DMS114 treated with DMSO at 0.1 percent for 48 hours (cell line): ENCODE results near the gene NLRC5.
A peak's percentile ranks its signal among the peaks of the same experiment; 100 is the strongest.
"Not testable (repeated sequence)": the region's sequence is repeated elsewhere in the genome, so short reads cannot be mapped to it uniquely, and the experiment has no call there.

Experiments
- DNase-seq: peaks from one replicate; lab custom pipeline; 2025; ENCODE audit not compliant: unreplicated experiment; lab: John Stamatoyannopoulos, UW

The NLRC5 gene

DNA sequence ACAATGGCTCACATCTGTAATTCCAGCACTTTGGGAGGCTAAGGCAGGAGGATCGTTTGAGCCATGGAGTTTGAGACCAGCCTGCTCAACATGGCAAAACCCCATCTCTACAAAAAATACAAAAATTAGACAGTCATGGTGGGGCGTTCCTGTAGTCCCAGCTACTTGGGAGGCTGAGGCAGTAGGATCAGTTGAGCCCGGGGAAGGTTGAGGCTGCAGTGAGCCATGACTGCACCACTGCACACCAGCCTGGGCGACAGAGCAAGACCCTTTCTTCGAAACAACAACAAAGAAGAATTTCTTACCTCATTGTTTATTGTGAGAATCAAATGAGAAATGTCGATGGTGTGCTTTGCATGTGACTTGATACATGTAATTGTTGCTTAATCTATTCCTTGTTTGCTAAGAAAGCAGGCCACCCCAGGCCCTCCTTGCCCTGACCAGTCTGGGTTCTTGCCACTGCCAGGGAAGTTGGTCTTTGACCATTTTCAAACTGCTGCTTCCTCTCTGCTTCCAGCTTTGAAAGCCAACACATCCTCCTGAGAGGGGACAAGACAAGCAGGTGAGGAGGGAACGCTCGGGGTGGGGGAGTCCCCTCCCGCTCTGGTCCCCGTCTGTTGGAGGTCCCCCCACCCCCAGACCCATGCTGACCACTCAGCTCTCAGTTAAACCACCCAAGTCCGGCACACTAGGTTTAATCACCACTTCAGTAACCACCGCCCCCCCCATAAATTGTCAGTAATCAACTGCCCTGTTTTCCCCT, 55.8 kb downstream of the NLRC5 start:
- DNase-seq: no peak

- DNase-seq: peak; percentile 48
Measured at GRCh38 chr16:57045694-57046381, 56.5 kb downstream of the NLRC5 start.

DNA sequence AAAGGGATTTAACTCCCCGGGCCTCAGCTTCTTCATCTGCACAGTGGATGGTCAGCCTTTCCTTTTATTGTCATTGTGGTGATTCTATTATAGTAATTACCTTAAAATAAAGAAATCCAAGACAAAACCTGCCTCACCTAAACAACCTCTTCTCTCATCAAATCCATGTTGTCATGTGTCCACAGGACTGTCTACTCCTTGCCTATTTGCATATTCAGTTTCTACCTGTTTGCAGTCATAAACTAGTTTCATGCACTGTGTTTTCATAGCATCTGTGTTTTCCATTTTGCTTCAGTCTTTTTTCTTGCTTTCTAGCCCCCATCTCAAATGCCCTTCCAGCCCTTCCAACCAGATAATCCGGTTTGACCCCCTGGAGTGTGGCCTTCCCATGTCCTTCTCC, 58.7 kb downstream of the NLRC5 start:
- no peak for DNase-seq

DNA sequence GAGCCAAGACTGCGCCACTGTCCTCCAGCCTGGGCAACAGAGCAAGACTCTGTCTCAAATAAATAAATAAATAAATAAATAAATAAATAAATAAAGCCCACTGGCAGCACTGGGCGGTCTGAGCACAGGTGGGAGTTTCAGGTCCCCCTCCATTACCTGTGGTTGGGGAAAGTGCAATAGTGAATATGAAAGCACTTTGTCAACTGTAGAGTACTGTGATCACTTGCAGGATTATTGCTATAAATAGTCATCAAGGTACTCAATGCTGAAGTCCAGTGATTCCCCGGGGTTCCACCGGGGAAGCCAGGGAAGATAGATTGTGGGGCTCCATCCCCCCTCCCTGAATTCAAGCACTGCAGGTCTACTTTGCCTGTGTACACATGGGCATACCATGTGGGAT, 60.3 kb downstream of the NLRC5 start:
- DNase-seq: no peak

GRCh38 chr16:57051696-57052228, 62.4 kb downstream of the NLRC5 start:
- no peak for DNase-seq

GRCh38 chr16:57053206-57053605, 63.8 kb downstream of the NLRC5 start:
- DNase-seq: no peak

DNA sequence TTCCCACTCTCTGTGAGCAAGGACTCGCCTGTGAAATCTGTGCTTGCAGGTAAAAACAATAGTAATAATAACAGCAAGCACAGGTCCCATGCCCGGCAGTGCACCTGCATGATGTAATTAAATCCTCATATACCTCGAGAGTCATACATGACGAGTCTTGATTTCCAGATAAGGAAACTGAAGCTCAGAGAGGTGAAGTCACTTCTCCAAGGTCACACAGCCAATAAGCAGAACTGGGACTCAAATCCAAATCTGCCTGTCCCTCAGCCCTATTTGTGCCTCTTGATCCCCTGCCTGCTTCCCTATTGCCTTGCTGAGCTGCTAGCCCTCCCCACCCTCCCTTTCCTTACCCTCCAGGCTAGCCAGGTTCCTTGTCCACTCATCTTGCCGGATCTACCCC, 65.0 kb downstream of the NLRC5 start:
- no peak for DNase-seq

GRCh38 chr16:57054771-57055170, 65.4 kb downstream of the NLRC5 start:
- no peak for DNase-seq

DNA sequence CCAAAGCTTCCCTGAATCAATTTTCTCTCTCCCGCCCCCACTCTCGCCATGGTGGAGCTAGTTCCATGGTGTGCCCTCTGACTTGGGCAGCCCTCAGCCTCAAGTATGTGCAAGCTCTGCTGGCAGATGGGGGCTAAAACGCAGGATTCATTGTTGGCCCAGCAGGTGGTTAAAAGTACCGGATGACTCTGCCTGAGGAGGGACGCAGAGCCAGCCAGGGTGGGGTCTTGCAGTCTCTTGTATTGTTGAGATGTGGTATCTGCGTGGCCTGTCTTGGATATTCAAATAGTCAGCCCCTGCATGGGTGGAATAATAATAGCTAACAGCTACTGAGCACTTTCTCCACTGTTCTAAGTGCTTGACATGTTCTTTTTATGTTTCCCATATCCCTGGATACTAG, 66.3 kb downstream of the NLRC5 start:
- DNase-seq: no peak

GRCh38 chr16:57058291-57058861, 69.0 kb downstream of the NLRC5 start:
- no peak for DNase-seq

GRCh38 chr16:57060323-57061083, 71.1 kb downstream of the NLRC5 start:
- no peak for DNase-seq

- DNase-seq: no peak
Measured at GRCh38 chr16:57061084-57061905, 71.9 kb downstream of the NLRC5 start.

DNA sequence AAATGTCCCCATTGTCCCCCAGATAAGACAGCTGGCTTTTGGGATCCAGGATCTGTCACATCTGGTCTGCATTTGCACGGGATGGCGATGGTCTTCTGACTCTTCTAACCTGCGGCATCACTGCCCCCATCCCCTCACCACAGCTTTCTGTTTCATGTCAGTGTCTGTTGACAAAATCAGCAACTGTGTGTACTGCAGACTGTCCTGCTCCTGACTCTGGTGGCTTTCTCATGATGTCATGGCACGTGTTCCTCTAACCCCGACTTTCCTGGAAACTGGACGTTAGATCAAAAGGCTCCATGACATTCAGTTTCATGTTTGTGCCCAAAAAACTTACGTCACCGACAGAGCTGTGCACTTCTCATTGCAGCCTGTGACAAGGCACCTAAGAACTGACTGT, 73.0 kb downstream of the NLRC5 start:
- DNase-seq: no peak

- DNase-seq: not testable (repeated sequence)
Measured at GRCh38 chr16:57063189-57063588, 73.8 kb downstream of the NLRC5 start.

DNA sequence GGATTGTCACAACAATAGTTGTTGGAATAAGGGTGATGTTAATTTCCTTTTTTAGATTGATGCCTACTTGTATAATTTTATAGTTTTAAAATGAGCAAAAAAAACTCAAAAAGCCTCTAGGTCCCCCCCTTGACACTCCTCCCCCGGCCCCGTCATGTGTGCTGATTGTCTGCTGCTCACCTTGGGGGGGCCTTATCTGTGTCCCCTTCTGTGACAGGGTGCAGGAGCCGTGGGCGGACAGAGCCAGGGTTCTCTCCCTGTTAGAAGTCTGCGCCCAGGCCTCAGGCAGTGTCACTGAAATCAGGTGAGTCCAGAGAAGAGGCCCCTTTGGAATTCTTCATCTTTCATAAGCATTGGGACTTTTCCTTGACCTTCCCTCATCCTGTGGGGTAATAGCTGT, 75.6 kb downstream of the NLRC5 start:
- no peak for DNase-seq

DNA sequence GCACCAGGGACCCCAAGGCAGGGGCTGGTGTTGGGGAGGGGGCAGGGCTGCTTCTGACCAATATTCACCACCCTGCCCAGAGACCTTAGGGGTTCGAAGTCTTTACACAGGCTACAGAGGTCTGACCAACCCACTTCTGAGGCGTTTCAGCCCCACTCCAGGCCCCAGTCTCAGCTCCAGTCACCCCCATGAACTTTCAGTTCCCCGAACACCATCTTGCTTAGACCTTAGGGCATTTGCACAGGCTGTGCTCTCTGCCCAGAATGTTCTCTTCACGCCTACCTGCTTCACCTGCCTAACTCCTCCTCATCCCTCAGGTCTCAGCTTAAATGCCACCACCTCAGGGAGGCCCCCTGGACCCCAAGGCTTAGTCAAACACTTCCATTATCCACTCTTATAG, 77.3 kb downstream of the NLRC5 start:
- no peak for DNase-seq

DNA sequence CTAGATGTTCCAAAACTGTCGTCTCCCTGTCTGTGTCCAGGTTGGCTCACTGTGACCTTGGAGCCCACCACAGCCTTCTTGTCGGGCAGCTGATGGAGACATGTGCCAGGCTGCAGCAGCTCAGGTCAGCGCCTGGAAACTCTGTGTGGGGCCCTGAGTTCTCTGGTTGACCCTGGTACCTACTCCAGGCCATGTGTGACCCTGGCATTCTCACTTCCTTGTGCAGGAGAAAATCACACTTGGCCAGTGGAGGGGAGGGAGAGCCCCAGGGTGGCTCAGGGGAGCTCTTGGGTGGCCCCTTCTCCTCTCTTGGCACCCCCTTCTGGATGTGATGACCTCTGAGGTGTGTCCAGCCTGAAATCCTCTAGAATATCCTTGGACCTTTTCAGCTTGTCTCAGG, 78.0 kb downstream of the NLRC5 start:
- no peak for DNase-seq

DNA sequence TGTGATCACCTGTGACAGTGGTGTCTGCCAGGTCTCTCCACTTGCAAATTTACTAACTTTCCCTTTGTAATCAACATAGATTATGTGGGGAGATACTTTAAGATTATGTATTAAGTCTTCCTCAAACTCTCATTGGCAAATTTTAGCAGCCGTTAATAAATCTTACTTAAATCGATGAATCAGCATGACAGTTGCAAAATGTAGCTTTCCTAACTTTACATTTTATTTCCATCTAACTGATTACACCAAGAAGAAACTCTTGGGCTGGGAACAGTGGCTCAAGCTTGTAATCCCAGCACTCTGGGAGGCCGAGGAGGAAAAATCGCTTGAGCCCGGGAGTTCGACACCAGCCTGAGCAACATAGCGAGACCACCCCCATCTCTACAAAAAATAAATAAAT, 79.7 kb downstream of the NLRC5 start:
- no peak for DNase-seq

DNA sequence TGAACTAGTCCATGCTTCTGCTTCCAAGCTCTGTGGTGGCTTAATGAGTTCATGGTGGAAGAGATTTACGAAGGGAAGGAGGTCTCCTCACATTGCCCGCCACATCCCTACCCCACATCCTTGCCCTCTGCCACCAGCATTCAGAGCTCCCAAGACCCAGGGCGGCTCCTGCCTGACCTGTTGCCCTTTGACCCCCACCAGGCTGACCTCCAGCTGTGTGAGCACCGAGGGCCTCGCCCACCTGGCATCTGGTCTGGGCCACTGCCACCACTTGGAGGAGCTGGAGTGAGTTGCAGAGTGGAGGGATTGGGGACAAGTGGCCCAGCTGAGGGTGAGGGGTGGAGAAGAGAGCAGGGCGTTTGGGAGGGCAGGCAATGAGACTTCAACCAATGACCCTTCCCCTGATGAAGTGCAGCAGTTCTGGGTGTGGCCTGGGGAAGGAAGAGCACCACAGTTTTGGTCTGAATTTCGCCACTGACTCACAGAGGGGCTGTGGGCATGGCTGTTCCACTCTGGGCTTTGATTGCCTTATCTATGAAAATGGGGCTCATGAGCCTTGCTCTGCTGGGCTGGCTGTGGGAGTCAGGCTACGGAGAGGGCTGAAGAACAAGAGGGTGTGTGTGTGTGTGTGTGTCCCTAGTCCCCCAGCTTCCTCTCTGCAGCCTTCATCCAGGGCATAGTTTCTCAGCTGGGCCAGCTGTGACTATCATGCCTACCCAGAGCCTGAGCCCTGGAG, 80.4 kb downstream of the NLRC5 start:
- DNase-seq: no peak

- no peak for DNase-seq
Measured at GRCh38 chr16:57070424-57070823, 81.1 kb downstream of the NLRC5 start.
